Activated CD4-positive, alpha-beta memory T cell treated with anti-CD3 and anti-CD28 coated beads, Interleukin-2, amount 10 ng/mL, durations not matched to agents 7 days and 5 days (primary cell): ENCODE data around the gene SMIM24. TPM values are rescaled to one million over a fixed set of nuclear protein-coding genes. Genes with fewer than 3 reads are reported as not detected.
A peak's percentile ranks its signal among the peaks of the same experiment; 100 is the strongest.
"Not testable (repeated sequence)": the region's sequence is repeated elsewhere in the genome, so short reads cannot be mapped to it uniquely, and the experiment has no call there.

Source experiments
- CTCF ChIA-PET: fragments of 350-600 bp; sonication (Branson Sonifier 250); formaldehyde crosslinking; loops from one replicate; lab custom pipeline; 2021; ENCODE audit warnings: antibody characterized with exemption, inconsistent platforms; lab: Charles Lee
- POLR2A ChIA-PET: fragments of 350-600 bp; sonication (Branson Sonifier 250); formaldehyde crosslinking; loops from one replicate; lab custom pipeline; 2021; ENCODE audit warnings: antibody characterized with exemption; lab: Charles Lee
- DNase-seq: peaks from one replicate; pipeline ENCODE4 v3.0.0-alpha.2; 2020
- H3K27ac Mint-ChIP-seq: one replicate; pipeline ENCODE4 v1.8.0; 2021; ENCODE audit warnings: mild to moderate bottlenecking, mixed read lengths
- H3K27me3 Mint-ChIP-seq: one replicate; pipeline ENCODE4 v1.8.0; 2021; ENCODE audit warnings: mixed read lengths
- H3K36me3 Mint-ChIP-seq: one replicate; pipeline ENCODE4 v1.8.0; 2021; ENCODE audit warnings: low read depth, mixed read lengths
- H3K4me1 Mint-ChIP-seq: one replicate; pipeline ENCODE4 v1.8.0; 2021; ENCODE audit warnings: mixed read lengths
- H3K4me3 Mint-ChIP-seq: one replicate; pipeline ENCODE4 v1.8.0; 2021; ENCODE audit warnings: mild to moderate bottlenecking, mixed read lengths
- H3K9me3 Mint-ChIP-seq: one replicate; pipeline ENCODE4 v1.8.0; 2021; ENCODE audit warnings: mixed read lengths
- total RNA-seq, 2 experiments: library from RNA; stranded (reverse); gene quantifications; one replicate each; pipeline ENCODE4 v1.2.3, GENCODE V29; 2021

SMIM24 gene
- total RNA-seq, 2 experiments from 2014 or later: not detected

GRCh38 chr19:3433805-3434540, 46.4 kb downstream of the SMIM24 start:
- Mint-ChIP-seq H3K27ac (peak overlapping the region; percentile 95), H3K27me3 (no peaks in the 10 kb centered on the region), H3K4me3 (peak overlapping the region; percentile 97), H3K4me1 (peaks cover 16% of the 10 kb centered on the region), H3K36me3 (peaks cover 11% of the 10 kb centered on the region), H3K9me3 (peaks cover 2% of the 10 kb centered on the region)
- ChIA-PET CTCF (interaction anchor here (1.0 to 1.6 kb wide), 2 partner anchors 9 to 37 kb away, joined by 3 to 4 read pairs; no protein-coding TSS in a partner anchor), POLR2A (interaction anchor here (0.7 to 1.0 kb wide), 2 partner anchors 50 to 74 kb away, joined by 3 read pairs; no protein-coding TSS in a partner anchor)
- DNase-seq: no peak

- Mint-ChIP-seq H3K4me3 (no peak overlapping the region), H3K27ac (no peak overlapping the region), H3K27me3 (no peaks in the 10 kb centered on the region), H3K4me1 (peaks cover 16% of the 10 kb centered on the region), H3K9me3 (peaks cover 2% of the 10 kb centered on the region), H3K36me3 (peaks cover 11% of the 10 kb centered on the region)
- POLR2A ChIA-PET: no interaction called here
- CTCF ChIA-PET: interaction anchor here (0.8 to 1.0 kb wide), 2 partner anchors 10 to 108 kb away, joined by 3 to 4 read pairs; no protein-coding TSS in a partner anchor
- DNase-seq: no peak
These were observed 47.0 kb downstream of the SMIM24 start for GRCh38 chr19:3433313-3433712.

GRCh38 chr19:3431760-3432397, 48.4 kb downstream of the SMIM24 start:
- CTCF ChIA-PET: interaction anchor here (0.7 to 3.1 kb wide), 4 partner anchors 8 to 481 kb away, joined by 5 to 16 read pairs (median 8); no protein-coding TSS in a partner anchor
- no peaks in the 10 kb centered on the region for H3K27me3 Mint-ChIP-seq
- H3K36me3 Mint-ChIP-seq: peaks cover 11% of the 10 kb centered on the region
- POLR2A ChIA-PET: no interaction called here
- peaks cover 16% of the 10 kb centered on the region for H3K4me1 Mint-ChIP-seq
- no peak overlapping the region for H3K27ac Mint-ChIP-seq
- DNase-seq: no peak
- peaks cover 2% of the 10 kb centered on the region for H3K9me3 Mint-ChIP-seq
- H3K4me3 Mint-ChIP-seq: no peak overlapping the region

GRCh38 chr19:3430366-3430680, 50.0 kb downstream of the SMIM24 start:
- not testable (repeated sequence) for H3K4me3 Mint-ChIP-seq, H3K27me3 Mint-ChIP-seq, H3K9me3 Mint-ChIP-seq, DNase-seq, H3K27ac Mint-ChIP-seq
- peaks cover 12% of the 10 kb centered on the region for H3K4me1 Mint-ChIP-seq
- CTCF ChIA-PET: interaction anchor here (0.7 to 3.1 kb wide), 16 partner anchors 9 to 866 kb away, joined by 3 to 44 read pairs (median 6); partner anchors contain the start of gene DOHH
- H3K36me3 Mint-ChIP-seq: peaks cover 11% of the 10 kb centered on the region
- POLR2A ChIA-PET: interaction anchor here (1.1 kb wide), 1 partner anchor 8 kb away, joined by 3 read pairs; no protein-coding TSS in a partner anchor

- POLR2A ChIA-PET: no interaction called here
- Mint-ChIP-seq H3K4me1 (no peaks in the 10 kb centered on the region), H3K9me3 (no peaks in the 10 kb centered on the region), H3K4me3 (no peak overlapping the region), H3K27me3 (no peaks in the 10 kb centered on the region), H3K27ac (no peak overlapping the region), H3K36me3 (no peaks in the 10 kb centered on the region)
- CTCF ChIA-PET: interaction anchor here (0.7 to 1.5 kb wide), 2 partner anchors 121 to 151 kb away, joined by 4 read pairs; no protein-coding TSS in a partner anchor
- no peak for DNase-seq
These were observed 53.9 kb downstream of the SMIM24 start for GRCh38 chr19:3426433-3426832.

Other genes with a start within 250 kb of the SMIM24 start
- gene NFIC, start 113.9 kb downstream of the SMIM24 start, total RNA-seq: 10 to 100 TPM; 12.6 to 13.1 TPM
- gene SMIM44, start 2.9 kb upstream of the SMIM24 start, total RNA-seq: not detected
- gene DOHH, start 20.1 kb upstream of the SMIM24 start, total RNA-seq: 10 to 100 TPM; 11.1 to 11.8 TPM
- 10 to 100 TPM; 72.2 to 75.6 TPM for gene FZR1, start 25.8 kb upstream of the SMIM24 start, total RNA-seq
- gene TEKTIP1, start 58.6 kb upstream of the SMIM24 start, total RNA-seq: 1 to 10 TPM; 4.3 to 6.6 TPM
- 10 to 100 TPM; 51.4 to 55.1 TPM for gene MFSD12, start 77.1 kb upstream of the SMIM24 start, total RNA-seq
- 10 to 100 TPM; 52.9 to 53.4 TPM for gene HMG20B, start 92.4 kb upstream of the SMIM24 start, total RNA-seq
- gene GIPC3, start 105.0 kb upstream of the SMIM24 start, total RNA-seq: under 1 TPM; 0.15 to 0.20 TPM
- under 1 TPM; 0.20 to 0.23 TPM for gene TBXA2R, start 126.3 kb upstream of the SMIM24 start, total RNA-seq
- 10 to 100 TPM; 20.5 to 21.6 TPM for gene CACTIN, start 146.3 kb upstream of the SMIM24 start, total RNA-seq
- 10 to 100 TPM; 18.3 to 19.6 TPM for gene PIP5K1C, start 219.9 kb upstream of the SMIM24 start, total RNA-seq
- 1 to 10 TPM; 1.4 to 1.7 TPM for gene TJP3, start 227.9 kb upstream of the SMIM24 start, total RNA-seq